Esophagus muscularis mucosa (tissue), 4 donors: ENCODE measurements around the gene SLC6A11. TPM values are rescaled to one million over a fixed set of nuclear protein-coding genes. Genes with fewer than 3 reads are reported as not detected.

Experiments used
- DNase-seq: peaks from one replicate; pipeline ENCODE4 v3.0.0-alpha.2; 2017; ENCODE audit errors: extremely low spot score
- H3K27ac ChIP-seq, 4 donors: fragments of 200-600 bp; sonication (generic); replicated peaks in 1 of 4; 1 replicate in 3 of 4; 2 replicates in 1 of 4; pipeline ENCODE4 v1.5.1; 2016 to 2019; ENCODE audit warnings: mild to moderate bottlenecking in 1 of 4
- H3K27me3 ChIP-seq, 4 donors: fragments of 200-600 bp; sonication (generic); one replicate each; pipeline versions ENCODE4 v1.5.1 to v1.6.0; 2016 to 2019
- H3K36me3 ChIP-seq, 4 donors: fragments of 200-600 bp; sonication (generic); one replicate each; pipeline ENCODE4 v1.5.1; 2016 to 2019
- H3K4me1 ChIP-seq, 4 donors: fragments of 200-600 bp; sonication (generic); one replicate each; pipeline ENCODE4 v1.5.1; 2016 to 2019
- H3K4me3 ChIP-seq, 4 donors: fragments of 200-600 bp; sonication (generic); 1 replicate in 2 of 4; 2 replicates in 2 of 4; pipeline ENCODE4 v1.5.1; 2016 to 2019; ENCODE audit warnings: mild to moderate bottlenecking in 4 of 4, moderate library complexity in 1 of 4
- H3K9me3 ChIP-seq, 4 donors: fragments of 200-600 bp; sonication (generic); 1 replicate in 3 of 4; 2 replicates in 1 of 4; pipeline ENCODE4 v1.5.1; 2016 to 2019
- EP300 ChIP-seq: sonication (generic); formaldehyde crosslinking; IDR thresholded peaks from one replicate; pipeline ENCODE4 v1.6.1; 2017; ENCODE audit warnings: antibody characterized with exemption
- POLR2A ChIP-seq: fragments of 450-650 bp; IDR thresholded peaks from one replicate; pipeline ENCODE4 v1.6.1; 2017; ENCODE audit warnings: antibody characterized with exemption, moderate library complexity, mild to moderate bottlenecking, low read depth
- POLR2AphosphoS5 ChIP-seq, 2 donors: sonication (generic); formaldehyde crosslinking; IDR thresholded peaks; one replicate each; pipeline ENCODE4 v1.6.1; 2017; ENCODE audit warnings: antibody characterized with exemption in 2 of 2
- WGBS: methylation state at CpG from one replicate; pipeline ENCODE4 v1.1.5; 2018; 5-methylcytosine and 5-hydroxymethylcytosine counted together
- intact Hi-C: fragments of 100-400 bp; cut with DNase I; formaldehyde crosslinking; loops from one replicate; pipeline ENCODE4 v1.15.1; 2023
- total RNA-seq, 4 donors: library from RNA; depleted of rRNA; stranded (reverse); fragments of >200 nt; gene quantifications; one replicate each; pipeline versions ENCODE4 v1.1.0 to v1.2.1, GENCODE V29; 2016
- TF ChIP-seq, protein P1 (sequence below), 3 experiments: fragments of 200-600 bp in 2 of 3; fragments of 450-650 bp in 1 of 3; sonication (generic) in 2 of 3; IDR thresholded peaks; one replicate each; pipeline ENCODE4 v1.5.1; 2017 to 2019; ENCODE audit warnings: antibody characterized with exemption in 3 of 3, mild to moderate bottlenecking in 2 of 3, moderate library complexity in 1 of 3

SLC6A11 gene
- total RNA-seq, 4 donors from 2014 or later = not detected

DNA sequence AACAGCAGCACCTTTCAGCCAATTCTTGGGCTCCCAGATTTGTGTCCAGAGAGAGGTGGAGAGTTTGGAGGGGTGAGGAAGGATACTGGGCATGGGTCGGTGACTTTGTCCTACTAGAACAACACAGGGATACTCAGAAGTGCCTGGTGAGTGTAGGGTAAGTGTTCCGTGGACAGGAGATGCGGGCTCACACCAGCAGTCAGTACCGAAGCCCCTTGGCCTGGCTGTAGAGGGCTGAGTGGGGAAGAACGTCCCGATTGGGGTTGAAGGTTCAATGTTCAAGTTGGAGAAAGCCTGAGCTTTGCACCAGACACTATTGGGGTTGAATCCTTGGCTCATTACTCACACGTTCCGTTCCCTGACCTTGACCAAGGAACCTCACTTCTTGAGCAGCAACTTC, 40.8 kb upstream of the SLC6A11 start:
- intact Hi-C loops = no loop called here
- Histone ChIP-seq H3K27me3 (peaks cover 0 to 73% (median 0%) of the 10 kb centered on the region in 4 donors), H3K9me3 (peaks cover 0 to 12% (median 7%) of the 10 kb centered on the region in 4 donors), H3K27ac (no peak overlapping the region), H3K36me3 (no peaks in the 10 kb centered on the region), H3K4me3 (no peak overlapping the region), H3K4me1 (no peaks in the 10 kb centered on the region)
- no peak for TF ChIP-seq POLR2AphosphoS5 (IDR thresholded peaks at IDR 0.05)
- no peak for TF ChIP-seq EP300
- TF ChIP-seq, protein P1, sequence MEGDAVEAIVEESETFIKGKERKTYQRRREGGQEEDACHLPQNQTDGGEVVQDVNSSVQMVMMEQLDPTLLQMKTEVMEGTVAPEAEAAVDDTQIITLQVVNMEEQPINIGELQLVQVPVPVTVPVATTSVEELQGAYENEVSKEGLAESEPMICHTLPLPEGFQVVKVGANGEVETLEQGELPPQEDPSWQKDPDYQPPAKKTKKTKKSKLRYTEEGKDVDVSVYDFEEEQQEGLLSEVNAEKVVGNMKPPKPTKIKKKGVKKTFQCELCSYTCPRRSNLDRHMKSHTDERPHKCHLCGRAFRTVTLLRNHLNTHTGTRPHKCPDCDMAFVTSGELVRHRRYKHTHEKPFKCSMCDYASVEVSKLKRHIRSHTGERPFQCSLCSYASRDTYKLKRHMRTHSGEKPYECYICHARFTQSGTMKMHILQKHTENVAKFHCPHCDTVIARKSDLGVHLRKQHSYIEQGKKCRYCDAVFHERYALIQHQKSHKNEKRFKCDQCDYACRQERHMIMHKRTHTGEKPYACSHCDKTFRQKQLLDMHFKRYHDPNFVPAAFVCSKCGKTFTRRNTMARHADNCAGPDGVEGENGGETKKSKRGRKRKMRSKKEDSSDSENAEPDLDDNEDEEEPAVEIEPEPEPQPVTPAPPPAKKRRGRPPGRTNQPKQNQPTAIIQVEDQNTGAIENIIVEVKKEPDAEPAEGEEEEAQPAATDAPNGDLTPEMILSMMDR (IDR thresholded peaks at IDR 0.05) = no peak
- TF ChIP-seq POLR2A = no peak
- 75% methylated on average over 8 of the region's 8 CpGs for WGBS
- peak; percentile 64 for DNase-seq

DNA sequence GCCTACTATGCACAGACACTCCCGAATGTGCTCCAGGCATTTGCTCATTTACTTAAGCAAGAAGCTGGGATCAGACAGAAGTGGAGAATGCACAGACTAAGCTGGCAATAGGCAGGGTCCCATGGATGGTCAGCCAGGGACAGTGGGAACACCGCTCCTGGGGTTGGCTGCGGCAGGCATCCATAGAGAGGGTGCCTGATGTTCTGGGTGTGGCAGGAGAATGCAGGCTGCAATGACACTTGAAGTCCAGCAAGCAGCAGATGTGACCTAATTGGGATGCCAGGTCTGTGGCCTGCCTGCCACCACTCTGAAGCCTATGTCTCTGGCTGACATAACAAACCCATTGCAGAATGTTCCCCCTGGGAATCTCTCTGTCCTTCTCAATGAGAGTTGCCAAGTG, 40.2 kb upstream of the SLC6A11 start:
- intact Hi-C loops = no loop called here
- no peaks in the 10 kb centered on the region for H3K36me3 ChIP-seq
- no peak overlapping the region for H3K4me3 ChIP-seq
- H3K27me3 ChIP-seq = peaks cover 0 to 69% (median 0%) of the 10 kb centered on the region in 4 donors
- DNase-seq = peak; percentile 62
- TF ChIP-seq EP300 = no peak
- TF ChIP-seq POLR2AphosphoS5 (IDR thresholded peaks at IDR 0.05) = no peak
- TF ChIP-seq POLR2A = no peak
- TF ChIP-seq, protein P1 (IDR thresholded peaks at IDR 0.05) = no peak
- no peak overlapping the region for H3K27ac ChIP-seq
- WGBS = 87% methylated on average over 3 of the region's 3 CpGs
- H3K4me1 ChIP-seq = no peaks in the 10 kb centered on the region
- H3K9me3 ChIP-seq = peaks cover 0 to 12% (median 7%) of the 10 kb centered on the region in 4 donors

DNA sequence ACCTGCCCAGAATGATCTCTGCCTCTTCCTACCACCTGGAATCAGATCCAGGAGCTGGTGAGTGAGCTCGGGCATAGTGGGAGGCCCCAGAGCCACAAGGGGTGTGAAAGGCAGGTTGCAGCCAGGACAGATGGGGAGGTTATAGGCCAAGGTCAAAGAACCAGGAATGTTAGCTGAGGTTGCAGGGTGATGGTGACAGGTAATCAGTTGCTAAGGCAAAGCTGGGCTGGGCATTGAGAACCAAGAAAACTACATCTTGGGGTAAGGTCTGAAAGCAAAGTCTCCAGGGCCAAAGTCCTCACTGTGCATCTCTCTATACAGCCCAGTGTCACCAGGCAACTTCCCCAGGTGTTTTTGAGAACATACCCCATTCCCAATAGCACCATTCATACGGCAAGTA, 38.4 kb upstream of the SLC6A11 start:
- no peak overlapping the region for H3K27ac ChIP-seq
- 79% methylated on average over 2 of the region's 2 CpGs for WGBS
- no peak overlapping the region for H3K4me3 ChIP-seq
- DNase-seq = no peak
- peaks cover 0 to 51% (median 0%) of the 10 kb centered on the region in 4 donors for H3K27me3 ChIP-seq
- H3K9me3 ChIP-seq = peaks cover 0 to 12% (median 7%) of the 10 kb centered on the region in 4 donors
- no peak for TF ChIP-seq EP300
- no peak for TF ChIP-seq POLR2AphosphoS5 (IDR thresholded peaks at IDR 0.05)
- TF ChIP-seq, protein P1 (IDR thresholded peaks at IDR 0.05) = no peak
- TF ChIP-seq POLR2A = no peak
- intact Hi-C loops = no loop called here
- no peaks in the 10 kb centered on the region for H3K36me3 ChIP-seq
- H3K4me1 ChIP-seq = no peaks in the 10 kb centered on the region

DNA sequence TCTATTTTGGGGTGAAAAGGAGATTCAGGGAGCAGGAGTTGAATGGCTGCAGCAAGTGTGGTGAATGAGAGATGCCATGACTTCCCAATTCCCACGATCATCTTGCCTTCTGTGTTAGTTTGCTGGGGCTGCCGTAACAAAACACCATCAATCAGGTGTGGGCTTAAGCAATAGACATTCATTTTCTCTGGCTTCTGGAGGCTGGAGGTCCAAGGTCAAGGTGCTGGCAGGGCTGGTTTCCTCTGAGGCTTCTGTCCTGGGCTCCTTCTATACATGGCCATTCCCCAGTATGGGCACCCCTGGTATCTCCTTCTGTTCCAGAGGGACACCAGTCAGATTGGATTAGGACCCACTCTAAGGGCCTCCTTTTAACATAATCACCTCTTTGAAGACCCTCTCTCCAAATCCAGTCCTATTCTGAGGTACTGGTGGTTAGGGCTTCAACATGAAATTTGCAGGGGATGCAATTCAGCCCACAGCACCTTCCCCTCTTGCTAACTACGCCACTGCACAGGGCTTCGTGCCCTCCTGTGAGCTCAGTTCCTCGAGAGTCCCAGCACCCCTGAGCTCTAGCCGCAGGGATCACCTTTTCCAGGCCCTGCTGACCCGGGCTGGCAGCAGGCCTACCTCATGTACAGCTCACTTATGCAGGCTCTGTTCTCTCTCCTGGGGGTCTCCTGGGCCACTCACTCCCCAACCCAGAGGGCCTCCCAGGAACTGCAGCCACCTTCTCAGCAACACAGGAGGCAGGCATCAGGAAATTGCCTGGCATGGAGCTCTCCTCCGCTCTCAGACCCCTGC, 37.3 kb upstream of the SLC6A11 start:
- no peaks in the 10 kb centered on the region for H3K36me3 ChIP-seq
- H3K27ac ChIP-seq = no peak overlapping the region
- H3K4me3 ChIP-seq = no peak overlapping the region
- no peaks in the 10 kb centered on the region for H3K4me1 ChIP-seq
- 68% methylated on average over 8 of the region's 8 CpGs for WGBS
- peak; percentile 80 for DNase-seq
- intact Hi-C loops = no loop called here
- H3K9me3 ChIP-seq = peaks cover 0 to 5% (median under 1%) of the 10 kb centered on the region in 4 donors
- no peak for TF ChIP-seq POLR2AphosphoS5 (IDR thresholded peaks at IDR 0.05)
- TF ChIP-seq, protein P1 (IDR thresholded peaks at IDR 0.05) = no peak
- TF ChIP-seq POLR2A = no peak
- TF ChIP-seq EP300 = no peak
- peaks cover 0 to 41% (median 0%) of the 10 kb centered on the region in 4 donors for H3K27me3 ChIP-seq
